Spleen (tissue), 7 donors: ENCODE data around the gene ESX1.

Experiments
- CTCF ChIP-seq, 11 experiments: fragments of 200-600 bp in 7 of 11; fragments of 450-650 bp in 4 of 11; sonication (generic) in 4 of 11; IDR thresholded peaks in 8 of 11; conservative IDR thresholded peaks in 3 of 11; 1 replicate in 7 of 11; 2 replicates in 4 of 11; pipeline versions ENCODE4 v1.4.0 to v1.8.0; 2016 to 2021; ENCODE audit warnings: antibody characterized with exemption in 11 of 11, inconsistent platforms in 4 of 11, mild to moderate bottlenecking in 1 of 11
- POLR2A ChIP-seq, 3 donors: fragments of 450-650 bp; IDR thresholded peaks; one replicate each; pipeline ENCODE4 v1.5.1; 2017; ENCODE audit warnings: antibody characterized with exemption in 3 of 3, mild to moderate bottlenecking in 1 of 3
- POLR2AphosphoS5 ChIP-seq, 3 donors: sonication (generic); formaldehyde crosslinking; IDR thresholded peaks; one replicate each; pipeline ENCODE4 v1.5.1; 2017; ENCODE audit warnings: antibody characterized with exemption in 3 of 3
- donor health status: DM: no; HTN: no; CAD: no; lungs with moderate emphysema.
- donor health status: DM: no; HTN: no; CAD: no.
- donor health status: DM: no; HTN: no; CAD: no.

- TF ChIP-seq CTCF (IDR thresholded peaks at IDR 0.05 in 8 of 11, conservative IDR thresholded peaks at IDR 0.05 in 3 of 11): no peak
- no peak for TF ChIP-seq POLR2A (IDR thresholded peaks at IDR 0.05)
- TF ChIP-seq POLR2AphosphoS5 (IDR thresholded peaks at IDR 0.05): no peak
Observed at GRCh38 chrX:104254442-104255115, at the start of gene ESX1.
